K562 (cell line): ENCODE data around the gene MEIS2. TPM values are rescaled to one million over a fixed set of nuclear protein-coding genes. Genes with fewer than 3 reads are reported as not detected.

Source experiments
- ATAC-seq: fragments of 200-7000 bp; cut with Tn5 transposase; 3 replicates; pipeline ENCODE4 v1.9.1; 2020; ENCODE audit warnings: moderate library complexity
- BruUV-seq: library from RNA; stranded (reverse); fragments of 400-500 nt; replicated peaks from 2 replicates; lab custom pipeline; 2021; lab: Mats Ljungman, UMichigan
- CTCF ChIA-PET: fragments of 300-600 bp; formaldehyde crosslinking; extraction: SDS; loops from one replicate; lab custom pipeline; 2021; ENCODE audit warnings: low intra/inter-chr PET ratio; lab: Yijun Ruan, JAX
- POLR2A ChIA-PET: fragments of 300-600, 350-650 bp; sonication (Branson Sonifier 250); formaldehyde crosslinking; extraction: SDS; loops from one replicate; lab custom pipeline; 2021; ENCODE audit warnings: antibody characterized with exemption, inconsistent platforms; lab: Yijun Ruan, JAX
- DNase-seq, 4 experiments: peaks; one replicate each; pipeline versions ENCODE4 v3.0.0 to v3.0.0-alpha.2; 2011 to 2018; ENCODE audit warnings: low spot score in 3 of 4, mixed read lengths in 3 of 4; ENCODE audit errors: extremely low read depth in 1 of 4
- FAIRE-seq: peaks from 2 replicates; lab custom pipeline; 2011; peaks lifted over from hg19 to GRCh38; lab: Jason Lieb, UNC
- H2AFZ ChIP-seq: 2 replicates; pipeline ENCODE4 v1.6.0; 2011; ENCODE audit warnings: low read depth, low read length, control low read depth, inconsistent platforms
- H3K27ac ChIP-seq: fragments of 200-600 bp; 3 replicates; pipeline ENCODE4 v1.8.0; 2011; ENCODE audit warnings: low read depth, mild to moderate bottlenecking, control low read depth, inconsistent platforms, low read length, moderate library complexity, mixed read lengths; ENCODE audit errors: extremely low read depth
- H3K27me3 ChIP-seq, 2 experiments: fragments of 300-600 bp in 1 of 2; 2 replicates in 1 of 2; 3 replicates in 1 of 2; pipeline versions ENCODE4 v1.6.0 to v1.8.0; 2011; ENCODE audit warnings: inconsistent platforms in 2 of 2, low read length in 2 of 2, mild to moderate bottlenecking in 1 of 2, mixed read lengths in 1 of 2, moderate library complexity in 1 of 2; ENCODE audit not compliant: control insufficient read depth in 2 of 2, insufficient read depth in 2 of 2
- H3K36me3 ChIP-seq: fragments of 300-600 bp; 3 replicates; pipeline ENCODE4 v1.8.0; 2011; ENCODE audit warnings: mild to moderate bottlenecking, low read length, inconsistent platforms; ENCODE audit not compliant: control insufficient read depth, insufficient read depth
- H3K4me1 ChIP-seq, 2 experiments: fragments of 200-600 bp in 1 of 2; replicated peaks in 1 of 2; 2 replicates in 1 of 2; 3 replicates in 1 of 2; pipeline versions ENCODE4 v1.5.1 to v1.8.0; 2011; ENCODE audit warnings: inconsistent platforms in 2 of 2, low read length in 2 of 2, mild to moderate bottlenecking in 1 of 2, mixed read lengths in 1 of 2, moderate library complexity in 1 of 2; ENCODE audit not compliant: control insufficient read depth in 2 of 2, insufficient read depth in 2 of 2
- H3K4me2 ChIP-seq: 2 replicates; pipeline ENCODE4 v1.6.1; 2011; ENCODE audit warnings: low read length, control low read depth, inconsistent platforms, mixed read lengths; ENCODE audit not compliant: insufficient read depth
- H3K4me3 ChIP-seq: fragments of 200-600 bp; sonication (generic), shearing (Covaris generic); 2 replicates; pipeline ENCODE4 v1.5.1; 2016; ENCODE audit warnings: control low read depth, inconsistent platforms
- H3K79me2 ChIP-seq: fragments of 200-600 bp; 3 replicates; pipeline ENCODE4 v1.8.0; 2011; ENCODE audit warnings: low read length, inconsistent platforms; ENCODE audit not compliant: control insufficient read depth, insufficient read depth
- H3K9ac ChIP-seq, 2 experiments: 2 replicates each; pipeline versions ENCODE4 v1.6.0 to v1.6.1; 2011; ENCODE audit warnings: low read depth in 2 of 2, low read length in 2 of 2, control low read depth in 1 of 2, inconsistent platforms in 1 of 2, mild to moderate bottlenecking in 1 of 2, mixed read lengths in 1 of 2; ENCODE audit not compliant: insufficient read depth in 1 of 2
- H3K9me1 ChIP-seq: one replicate; pipeline ENCODE4 v1.6.0; 2011; ENCODE audit warnings: inconsistent platforms, mild to moderate bottlenecking, low read length, moderate library complexity; ENCODE audit not compliant: control insufficient read depth, insufficient read depth
- H3K9me3 ChIP-seq: replicated peaks from 2 replicates; pipeline ENCODE4 v1.5.1; 2011; ENCODE audit warnings: low read depth, low read length, inconsistent platforms; ENCODE audit not compliant: control insufficient read depth, insufficient read depth
- H4K20me1 ChIP-seq: replicated peaks from 2 replicates; pipeline ENCODE4 v1.6.1; 2011; ENCODE audit warnings: low read length, inconsistent platforms, mixed read lengths; ENCODE audit not compliant: control insufficient read depth, insufficient read depth
- CBFA2T3 ChIP-seq: fragments of 450-650 bp; IDR thresholded peaks from 2 replicates; pipeline ENCODE4 v1.6.1; 2017
- CHD1 ChIP-seq: fragments of 200-600 bp; sonication (generic); IDR thresholded peaks from one replicate; pipeline ENCODE4 v1.6.1; 2012; ENCODE audit warnings: mild to moderate bottlenecking, moderate library complexity, low read length, inconsistent platforms
- FOS ChIP-seq: IDR thresholded peaks from 3 replicates; pipeline ENCODE4 v1.6.1; 2011; ENCODE audit not compliant: insufficient read length; ENCODE audit errors: extremely low read depth
- HMGN3 ChIP-seq: IDR thresholded peaks from 2 replicates; pipeline ENCODE4 v1.6.1; 2011; ENCODE audit warnings: borderline replicate concordance, low read depth, mild to moderate bottlenecking, mixed read lengths, low read length; ENCODE audit not compliant: insufficient read length; ENCODE audit errors: extremely low read depth
- HNRNPUL1 ChIP-seq: fragments of 200-400 bp; formaldehyde crosslinking; IDR thresholded peaks from 2 replicates; pipeline ENCODE4 v1.6.1; 2017; ENCODE audit warnings: low read length
- KAT8 ChIP-seq: fragments of 450-650 bp; IDR thresholded peaks from 2 replicates; pipeline ENCODE4 v1.6.1; 2016; ENCODE audit warnings: low read depth, mild to moderate bottlenecking
- MTF1 ChIP-seq: fragments of 250-450 bp; sonication (Bioruptor Pico); IDR thresholded peaks from 2 replicates; pipeline ENCODE4 v1.9.0; 2021; ENCODE audit warnings: moderate library complexity, mild to moderate bottlenecking, inconsistent platforms, borderline replicate concordance
- NR2C2 ChIP-seq, 2 experiments: fragments of 200-800 bp in 1 of 2; sonication (Bioruptor generic) in 1 of 2; sonication (generic) in 1 of 2; formaldehyde crosslinking in 1 of 2; IDR thresholded peaks; 2 replicates each; pipeline versions ENCODE4 v1.6.1 to v1.8.0; 2016 to 2022; ENCODE audit warnings: mild to moderate bottlenecking in 1 of 2, missing compliant biosample characterization in 1 of 2, missing genetic modification characterization in 1 of 2, missing genetic modification reagents in 1 of 2
- PML ChIP-seq: IDR thresholded peaks from 2 replicates; pipeline ENCODE4 v1.6.1; 2012; ENCODE audit warnings: low read length, inconsistent platforms
- POLR3G ChIP-seq: IDR thresholded peaks from 2 replicates; pipeline ENCODE4 v1.6.1; 2011; ENCODE audit not compliant: insufficient read length, insufficient replicate concordance; ENCODE audit errors: extremely low read depth
- SMAD4 ChIP-seq: fragments of 250-450 bp; sonication (Bioruptor Pico); conservative IDR thresholded peaks from 2 replicates; pipeline ENCODE4 v1.8.0; 2021; ENCODE audit warnings: inconsistent platforms, mild to moderate bottlenecking, moderate library complexity
- SNIP1 ChIP-seq: fragments of 450-650 bp; IDR thresholded peaks from 2 replicates; pipeline ENCODE4 v1.7.1; 2017; ENCODE audit warnings: low read depth, mild to moderate bottlenecking
- WGBS: fragments of 100-300 bp; shearing (Covaris generic); methylation state at CpG from one replicate; pipeline ENCODE4 v1.1.6; 2016; ENCODE audit warnings: low coverage, mixed read lengths; ENCODE audit not compliant: insufficient coverage; ENCODE audit errors: missing lambda C conversion rate; 5-methylcytosine and 5-hydroxymethylcytosine counted together
- in situ Hi-C: fragments of 300-500 bp; cut with MboI; formaldehyde crosslinking; loops from 4 replicates; pipeline ENCODE4 v1.15.0; 2018; ENCODE audit warnings: inconsistent platforms, mixed read lengths
- intact Hi-C: fragments of 100-400 bp; cut with micrococcal nuclease; formaldehyde crosslinking; loops from 2 replicates; pipeline ENCODE4 v1.14.2; 2022
- polyA plus RNA-seq, 8 experiments: library from polyadenylated mRNA; depleted of rRNA in 4 of 8; stranded (reverse) in 5 of 8; unstranded in 3 of 8; fragments of >200 nt; fragmentation: Nextera tagmentation in 2 of 8; fragmentation: Illumina TruSeq in 1 of 8; extraction: Ambion mirVana in 2 of 8; extraction: Trizol in 1 of 8; gene quantifications; 2 replicates each; pipeline versions ENCODE4 v1.2.1 to v1.2.3, GENCODE V29; 2011 to 2014; ENCODE audit warnings: inconsistent platforms in 1 of 8, missing spikeins in 1 of 8
- total RNA-seq, 7 experiments: library from RNA; depleted of rRNA in 6 of 7; stranded (reverse); fragments of >200 nt in 6 of 7; fragmentation: Illumina TruSeq in 2 of 7; extraction: Trizol in 2 of 7; gene quantifications; 2 replicates each; pipeline versions ENCODE4 v1.2.1 to v1.2.3, GENCODE V29; 2011 to 2021; ENCODE audit warnings: low replicate concordance in 1 of 7
- TF ChIP-seq, protein P1 (sequence below), 2 experiments: fragments of 450-650 bp; conservative IDR thresholded peaks; 2 replicates each; pipeline ENCODE4 v1.6.1; 2017; ENCODE audit warnings: mild to moderate bottlenecking in 2 of 2, moderate library complexity in 2 of 2
- TF ChIP-seq, protein P2 (sequence below): fragments of 450-650 bp; IDR thresholded peaks from 2 replicates; pipeline ENCODE4 v1.6.1; 2017; ENCODE audit warnings: mild to moderate bottlenecking, moderate library complexity

Gene MEIS2
- total and polyA plus RNA-seq, 9 of the 15 experiments (the other 6 are each of a cell fraction or from before 2014, with no cell fraction given), result 7.5 to 64.2 (median 22.3) TPM

DNA sequence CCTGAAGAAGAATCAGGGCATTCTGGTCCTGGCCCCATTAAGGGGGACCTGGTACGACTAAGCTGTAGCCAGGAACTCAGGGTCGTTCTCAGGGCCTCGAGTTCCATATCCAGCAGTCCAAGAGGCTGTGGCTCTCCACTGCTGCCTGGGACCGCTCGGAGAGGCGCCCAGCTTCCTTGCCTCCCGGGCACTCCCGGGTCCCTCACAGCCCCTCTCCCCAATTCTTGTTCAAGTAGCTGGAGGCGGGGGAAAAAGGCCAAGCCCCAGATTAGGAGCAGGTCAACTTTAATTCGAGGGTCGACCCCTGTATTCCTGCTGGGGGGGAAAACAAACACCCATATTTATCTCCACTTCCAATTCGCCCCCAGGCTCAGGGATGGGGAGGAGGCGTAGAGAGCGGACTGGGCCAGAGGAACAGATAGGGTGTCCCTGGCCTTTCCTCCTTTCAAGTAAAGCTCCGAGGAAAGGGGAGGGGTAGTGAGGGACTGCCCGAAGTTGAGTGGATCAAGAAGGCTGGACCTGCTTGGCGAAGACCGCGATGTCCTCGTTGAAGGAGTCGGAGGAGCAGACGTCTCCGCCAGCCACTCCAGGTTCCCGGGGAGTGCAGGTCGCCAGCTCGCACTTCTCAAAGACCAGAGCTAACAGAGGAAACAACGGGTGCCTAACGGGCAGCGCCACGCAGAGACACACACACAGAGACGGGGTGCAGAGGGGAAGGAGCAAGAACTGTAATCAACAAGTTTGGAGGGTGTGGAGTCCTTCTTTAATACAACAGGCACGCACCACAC, 4.4 kb downstream of the MEIS2 start:
- Histone ChIP-seq H3K4me1 (peaks cover 9 to 28% of the 10 kb centered on the region in 2 experiments; a peak in 4 of 5 replicates), H3K79me2 (peaks cover 72% of the 10 kb centered on the region), H3K9ac (no peak overlapping the region), H2AFZ (no peak overlapping the region), H4K20me1 (no peaks in the 10 kb centered on the region), H3K27ac (no peak overlapping the region), H3K4me2 (no peak overlapping the region)
- no peak for FAIRE-seq
- POLR2A ChIA-PET, result interaction anchor here (0.5 to 1.3 kb wide), 8 partner anchors 8 to 266 kb away, joined by 3 to 9 read pairs (median 3); no protein-coding TSS in a partner anchor
- in situ Hi-C loops, result no loop called here
- DNase-seq, result no peak
- no peak for ATAC-seq
- intact Hi-C loops, result no loop called here
- TF ChIP-seq FOS (no peak), PML (no peak), CBFA2T3 (no peak), CHD1 (no peak), KAT8 (no peak), SNIP1 (no peak), HMGN3 (no peak), MTF1 (CRISPR knock-in tag) (no peak), HNRNPUL1 (no peak), POLR3G (no peak), SMAD4 (CRISPR knock-in tag) (no peak), NR2C2 (CRISPR knock-in tag; IDR thresholded peaks at IDR 0.05) (no peak), NR2C2 (tag; IDR thresholded peaks at IDR 0.05) (no peak)
- TF ChIP-seq, protein P1, sequence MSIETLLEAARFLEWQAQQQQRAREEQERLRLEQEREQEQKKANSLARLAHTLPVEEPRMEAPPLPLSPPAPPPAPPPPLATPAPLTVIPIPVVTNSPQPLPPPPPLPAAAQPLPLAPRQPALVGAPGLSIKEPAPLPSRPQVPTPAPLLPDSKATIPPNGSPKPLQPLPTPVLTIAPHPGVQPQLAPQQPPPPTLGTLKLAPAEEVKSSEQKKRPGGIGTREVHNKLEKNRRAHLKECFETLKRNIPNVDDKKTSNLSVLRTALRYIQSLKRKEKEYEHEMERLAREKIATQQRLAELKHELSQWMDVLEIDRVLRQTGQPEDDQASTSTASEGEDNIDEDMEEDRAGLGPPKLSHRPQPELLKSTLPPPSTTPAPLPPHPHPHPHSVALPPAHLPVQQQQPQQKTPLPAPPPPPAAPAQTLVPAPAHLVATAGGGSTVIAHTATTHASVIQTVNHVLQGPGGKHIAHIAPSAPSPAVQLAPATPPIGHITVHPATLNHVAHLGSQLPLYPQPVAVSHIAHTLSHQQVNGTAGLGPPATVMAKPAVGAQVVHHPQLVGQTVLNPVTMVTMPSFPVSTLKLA (conservative IDR thresholded peaks at IDR 0.05), result no peak
- TF ChIP-seq, protein P2, sequence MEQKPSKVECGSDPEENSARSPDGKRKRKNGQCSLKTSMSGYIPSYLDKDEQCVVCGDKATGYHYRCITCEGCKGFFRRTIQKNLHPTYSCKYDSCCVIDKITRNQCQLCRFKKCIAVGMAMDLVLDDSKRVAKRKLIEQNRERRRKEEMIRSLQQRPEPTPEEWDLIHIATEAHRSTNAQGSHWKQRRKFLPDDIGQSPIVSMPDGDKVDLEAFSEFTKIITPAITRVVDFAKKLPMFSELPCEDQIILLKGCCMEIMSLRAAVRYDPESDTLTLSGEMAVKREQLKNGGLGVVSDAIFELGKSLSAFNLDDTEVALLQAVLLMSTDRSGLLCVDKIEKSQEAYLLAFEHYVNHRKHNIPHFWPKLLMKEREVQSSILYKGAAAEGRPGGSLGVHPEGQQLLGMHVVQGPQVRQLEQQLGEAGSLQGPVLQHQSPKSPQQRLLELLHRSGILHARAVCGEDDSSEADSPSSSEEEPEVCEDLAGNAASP, result no peak
- TF ChIP-seq, all 486 proteins: peak for 0
- WGBS, result 96% methylated on average over 23 of the region's 32 CpGs
- Histone ChIP-seq H3K9me1 (no peaks in the 10 kb centered on the region), H3K36me3 (peaks cover 59% of the 10 kb centered on the region), H3K4me3 (no peak overlapping the region), H3K9me3 (no peaks in the 10 kb centered on the region), H3K27me3 (no peaks in the 10 kb centered on the region)
- no TSS peak for BruUV-seq
- CTCF ChIA-PET, result no interaction called here
